HTERT RPE-1 (cell line): ENCODE data around the gene TMED4.

ENCODE experiments used
- in situ Hi-C: fragments of 300-500 bp; cut with MboI; formaldehyde crosslinking; loops from 4 replicates; pipeline ENCODE4 v1.14.3; 2020; ENCODE audit warnings: low sequenced_read_pairs

The TMED4 gene

DNA sequence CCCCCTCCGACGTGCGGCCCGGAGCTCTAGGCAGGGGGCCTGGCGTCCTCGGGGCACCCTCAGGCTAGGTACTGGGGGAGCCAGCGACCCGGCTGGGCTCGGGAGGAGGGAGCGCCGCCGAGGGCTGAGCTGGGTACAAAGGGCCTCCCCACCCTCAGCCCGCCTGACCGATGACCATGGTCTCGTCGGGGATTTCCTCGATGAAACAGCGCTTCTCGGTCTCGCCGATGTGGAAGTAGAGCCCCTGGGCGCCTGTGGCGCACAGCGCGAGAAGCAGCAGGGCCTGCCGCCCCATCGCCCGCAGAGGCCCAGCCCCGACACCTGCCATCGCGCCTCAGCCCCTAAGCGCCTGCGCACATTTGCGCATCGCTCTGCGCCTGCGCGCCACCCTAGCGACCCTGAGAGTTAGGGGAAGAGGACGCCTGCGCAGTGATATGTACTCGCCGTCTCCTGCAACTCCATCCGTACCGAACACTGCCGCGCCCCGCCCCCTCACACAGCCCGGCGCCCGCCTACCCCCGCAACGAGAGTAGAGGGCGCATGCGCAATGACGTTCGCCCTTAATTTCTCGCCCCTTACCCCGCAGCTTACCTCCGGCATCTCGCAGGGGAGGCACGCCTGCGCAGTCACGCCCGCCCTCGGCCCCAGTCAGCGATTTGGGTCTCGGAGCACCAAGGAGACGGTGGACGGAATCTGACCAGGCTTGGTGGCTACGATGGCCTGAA lies at the start of gene TMED4:
TMED4 (minus strand) TSS at position 353 of the 725 bp plus-strand sequence; CDS start at position 328, 25 bp downstream.
- in situ Hi-C loops = no loop called here

DNA sequence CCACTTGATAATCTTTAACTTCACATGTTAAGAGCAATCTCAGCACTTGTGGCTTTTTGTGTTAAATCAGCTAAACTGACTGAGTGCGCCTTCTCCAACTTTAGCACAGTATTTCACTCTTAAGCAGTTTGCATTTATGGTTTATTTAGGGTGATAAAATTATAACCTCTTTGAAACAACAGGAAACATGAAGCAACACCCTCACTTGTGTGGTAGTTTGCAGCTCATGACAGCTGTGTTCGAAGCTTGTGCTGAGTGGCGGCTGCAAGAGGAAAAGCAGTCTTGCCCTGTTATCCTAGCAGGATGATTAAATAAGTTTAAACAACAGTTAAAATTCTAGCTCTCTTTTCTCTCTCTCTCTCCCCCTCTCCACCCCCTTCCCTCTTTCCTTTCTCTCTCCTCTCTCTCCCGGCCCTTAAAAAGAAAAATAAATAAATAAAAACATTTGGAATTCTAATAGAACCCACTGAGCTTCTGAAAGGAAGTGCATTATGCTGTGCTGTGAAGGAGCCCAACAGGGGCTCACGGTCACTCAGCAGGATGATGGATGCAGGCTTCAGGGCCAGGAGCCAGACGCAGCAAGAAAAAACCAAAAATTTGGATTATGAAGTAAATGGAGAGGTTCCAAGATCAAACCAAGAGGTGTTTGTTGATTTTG lies 49.6 kb upstream of the TMED4 start:
- in situ Hi-C loops = no loop called here

DNA sequence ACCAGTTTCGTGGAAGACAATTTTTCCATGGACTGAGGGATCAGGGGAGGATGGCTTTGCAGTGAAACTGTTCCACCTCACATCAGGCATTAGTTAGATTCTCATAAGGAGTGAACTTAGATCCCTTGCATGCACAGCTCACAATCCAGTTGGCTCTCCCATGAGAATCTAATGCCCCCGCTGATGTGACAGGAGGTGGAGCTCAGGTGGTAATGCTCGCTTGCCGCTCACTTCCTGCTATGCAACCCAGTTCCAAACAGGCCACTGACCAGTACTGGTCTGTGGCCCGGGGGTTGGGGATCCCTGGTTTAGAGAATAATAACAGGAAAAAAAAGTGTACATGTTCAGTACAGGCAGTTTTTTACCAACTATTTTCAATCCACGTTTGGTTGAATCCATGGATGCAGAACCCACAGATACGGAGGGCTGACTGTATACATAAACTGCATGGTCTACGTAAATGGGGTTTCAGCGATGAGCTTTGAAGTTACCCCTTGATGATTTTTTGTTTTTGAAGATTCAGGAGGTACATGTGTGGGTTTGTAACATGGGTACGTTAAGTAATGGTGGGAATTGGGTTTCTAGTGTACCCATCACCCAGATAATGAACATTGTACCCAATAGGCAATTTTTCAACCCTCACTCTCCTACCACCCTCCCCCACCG lies 48.9 kb upstream of the TMED4 start:
- in situ Hi-C loops = no loop called here

DNA sequence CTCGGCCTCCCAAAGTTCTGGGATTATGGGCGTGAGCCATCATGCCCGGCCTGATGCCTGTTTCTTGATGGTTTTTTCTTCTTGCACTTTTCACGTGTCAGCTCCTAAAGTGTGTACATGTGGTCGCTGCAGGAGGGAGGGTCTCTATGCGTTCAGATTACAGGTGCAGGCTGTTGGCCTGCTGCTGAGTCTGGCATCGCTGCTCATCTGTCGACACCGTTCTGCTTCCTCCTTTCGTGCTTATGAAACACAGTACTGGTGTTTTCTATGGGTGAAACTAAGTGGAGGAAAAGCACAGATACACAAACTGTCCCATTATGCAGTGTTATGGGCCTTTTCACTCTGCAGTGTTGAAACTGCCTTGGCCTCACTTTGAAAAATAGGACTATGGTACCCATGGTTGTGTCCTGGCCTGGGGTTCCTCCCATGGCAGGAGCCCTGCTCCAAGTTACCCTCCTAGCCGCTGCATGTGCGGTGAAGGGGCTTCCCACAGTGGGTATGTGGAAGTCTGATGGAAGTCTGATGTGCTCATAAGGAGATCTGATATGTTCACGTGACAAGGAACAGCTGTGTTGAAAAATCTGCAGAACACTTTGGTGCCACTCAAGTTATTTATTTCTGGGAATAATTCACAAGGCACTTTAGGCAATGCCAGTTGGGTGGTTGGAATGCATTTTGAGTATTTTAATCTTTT lies 47.9 kb upstream of the TMED4 start:
- in situ Hi-C loops = no loop called here

DNA sequence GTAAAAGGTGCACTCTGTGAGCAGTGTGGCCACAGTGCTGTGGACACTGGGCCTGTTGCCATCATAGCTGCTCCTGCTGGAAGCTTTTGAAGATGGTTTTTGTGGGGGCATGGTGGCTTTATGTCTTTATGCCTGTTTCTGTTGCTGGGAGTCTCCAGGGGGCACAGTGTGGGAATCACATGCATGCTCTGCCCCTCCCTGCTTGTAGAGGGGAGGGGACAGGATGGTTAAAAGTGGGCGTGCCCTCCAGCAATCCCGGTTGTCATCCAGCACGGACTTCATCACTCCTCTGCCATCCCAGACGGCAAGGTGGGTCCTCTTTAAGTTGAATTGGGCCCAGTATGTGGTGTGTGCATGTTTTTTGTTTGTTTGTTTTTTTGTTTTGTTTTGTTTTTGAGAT lies 44.6 kb upstream of the TMED4 start:
- in situ Hi-C loops = no loop called here

DNA sequence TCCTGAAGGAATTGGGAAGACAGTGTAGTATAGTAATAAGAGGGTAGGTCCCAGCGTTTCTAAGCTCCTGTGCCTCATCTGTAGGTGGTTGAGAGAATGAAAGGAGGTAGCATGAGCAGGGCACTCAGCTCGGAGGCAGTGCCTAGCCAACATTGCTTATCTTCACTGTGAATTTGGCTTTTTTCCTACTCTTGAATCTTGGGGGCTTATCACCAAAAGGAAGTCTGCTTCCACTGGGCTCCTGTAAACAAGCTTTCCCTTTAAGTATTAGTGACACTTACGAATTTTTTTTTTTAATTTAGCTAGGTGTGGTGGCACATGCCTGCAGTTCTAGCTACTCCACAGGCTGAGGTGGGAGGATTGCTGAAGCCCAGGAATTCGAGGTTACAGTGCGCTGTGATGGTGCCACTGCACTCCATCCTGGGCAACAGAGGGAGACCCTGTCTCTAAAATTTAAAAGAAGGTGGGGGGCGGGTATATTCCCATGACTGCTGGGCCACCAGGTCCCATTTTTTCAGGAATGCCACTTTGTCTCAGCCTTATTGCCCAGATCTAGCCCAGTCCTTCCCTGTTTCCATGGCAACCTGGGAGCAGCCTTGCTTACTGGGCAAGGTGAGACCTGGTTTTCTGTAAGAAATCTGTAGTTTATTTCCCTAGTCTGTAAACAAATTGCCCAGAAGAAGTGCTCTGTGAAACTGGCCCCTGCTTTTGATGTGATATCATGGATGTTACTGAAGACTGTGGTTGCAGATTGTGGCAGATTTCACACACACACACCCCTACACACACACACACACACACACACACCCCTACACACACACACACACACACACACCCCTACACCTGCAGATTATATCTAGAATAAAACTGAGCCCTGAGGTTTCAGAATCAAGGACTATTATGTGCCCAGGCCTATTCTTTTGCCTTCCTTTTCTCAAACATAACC lies 43.8 kb upstream of the TMED4 start:
- in situ Hi-C loops = no loop called here

DNA sequence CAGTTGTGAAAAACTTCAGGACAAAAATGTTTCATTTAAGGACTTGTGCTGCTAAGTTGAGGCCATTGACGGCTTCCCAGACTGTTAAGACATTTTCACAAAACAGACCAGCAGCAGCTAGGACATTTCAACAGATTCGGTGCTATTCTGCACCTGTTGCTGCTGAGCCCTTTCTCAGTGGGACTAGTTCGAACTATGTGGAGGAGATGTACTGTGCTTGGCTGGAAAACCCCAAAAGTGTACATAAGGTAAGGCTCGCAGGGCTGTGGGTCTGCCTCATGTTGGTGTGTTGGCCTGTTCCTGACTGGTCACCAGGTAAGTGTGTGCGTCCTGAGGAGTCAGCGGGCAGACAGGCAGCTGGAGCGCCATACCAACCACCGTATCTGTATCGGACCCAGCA lies 42.3 kb upstream of the TMED4 start:
- in situ Hi-C loops = no loop called here

DNA sequence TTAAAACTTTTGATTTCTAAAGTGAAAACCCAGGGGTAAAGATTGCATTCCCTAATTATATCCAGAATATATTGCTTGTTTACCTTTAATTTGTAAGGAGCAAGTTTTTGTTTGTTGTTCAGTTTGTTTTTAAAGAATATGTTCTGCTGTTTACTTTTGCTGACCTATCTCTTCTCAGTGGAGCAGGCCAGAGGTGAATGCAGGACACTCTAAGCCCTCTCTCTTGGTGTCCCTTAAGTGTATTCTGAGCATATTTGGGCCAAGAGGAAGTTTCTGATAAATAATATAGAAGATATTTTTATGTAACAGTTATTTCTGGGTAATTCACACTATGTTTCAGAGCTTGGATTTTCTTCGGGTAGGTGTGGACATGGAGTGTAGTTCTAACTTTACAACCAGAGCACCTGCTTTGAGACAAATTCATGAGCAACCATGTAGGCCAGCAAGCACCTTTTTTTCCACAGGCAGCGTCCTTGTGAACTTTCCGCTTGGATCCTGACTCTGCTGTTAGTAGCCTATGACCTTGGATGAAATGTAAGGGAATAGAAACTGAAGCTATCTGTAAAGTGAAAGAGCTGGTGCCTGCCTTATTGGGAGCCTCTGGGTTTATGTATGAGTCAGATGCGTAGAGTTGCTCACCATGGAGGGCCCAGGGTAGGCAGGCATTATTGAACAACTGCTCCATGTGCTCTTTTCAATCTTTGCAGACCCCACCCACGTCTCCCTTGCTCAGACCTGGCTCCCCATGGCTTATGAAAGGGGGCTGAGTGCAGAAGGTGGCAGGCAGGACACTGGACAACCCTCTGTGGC lies 40.5 kb upstream of the TMED4 start:
- in situ Hi-C loops = no loop called here

DNA sequence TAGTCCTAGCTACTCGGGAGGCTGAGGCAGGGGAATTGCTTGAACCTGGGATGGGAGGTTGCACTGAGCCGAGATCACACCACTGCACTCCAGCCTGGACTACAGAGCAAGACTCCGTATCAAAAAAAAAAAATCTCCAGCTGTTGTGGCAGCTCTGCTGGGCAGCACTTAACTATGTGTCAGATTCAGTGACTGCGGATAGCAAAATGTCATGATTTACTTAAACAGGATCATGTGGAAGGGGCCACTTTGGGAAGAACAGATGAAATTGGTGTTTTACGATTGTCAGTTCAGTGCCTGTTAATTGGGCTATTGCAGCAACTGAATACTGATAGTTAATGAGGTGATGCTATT lies 39.7 kb upstream of the TMED4 start:
- in situ Hi-C loops = no loop called here

DNA sequence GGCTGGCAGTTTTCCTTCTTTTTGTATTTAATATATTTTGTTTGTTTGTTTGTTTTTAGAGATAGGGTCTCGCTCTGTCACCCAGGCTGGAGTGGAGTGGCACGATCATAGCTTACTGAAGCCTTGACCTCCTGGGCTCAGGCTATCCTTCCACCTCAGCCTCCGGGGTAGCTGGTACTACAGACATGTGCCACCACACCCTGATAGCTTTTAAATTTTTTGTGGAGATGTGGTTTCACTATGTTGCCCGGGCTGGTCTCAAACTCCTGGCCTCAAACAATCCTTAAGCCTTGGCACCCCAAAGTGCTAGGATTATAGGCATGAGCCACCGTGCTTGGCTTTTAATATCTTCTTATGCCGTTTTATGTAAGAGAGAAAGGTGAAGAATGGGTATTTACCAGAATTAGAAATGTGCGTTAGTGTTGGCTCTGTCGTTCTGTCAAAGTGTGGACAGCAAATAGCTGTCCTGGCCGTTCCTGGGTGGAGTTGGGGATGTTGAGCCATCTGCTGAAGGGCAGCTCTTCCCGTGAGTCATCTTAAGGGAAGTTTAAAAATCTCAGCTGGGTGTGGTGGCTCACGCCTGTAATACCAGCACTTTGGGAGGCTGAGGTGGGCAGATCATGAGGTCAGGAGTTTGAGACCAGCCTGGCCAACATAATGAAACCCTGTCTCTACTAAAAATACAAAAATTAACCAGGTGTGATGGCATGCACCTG lies 39.2 kb upstream of the TMED4 start:
- in situ Hi-C loops = no loop called here

DNA sequence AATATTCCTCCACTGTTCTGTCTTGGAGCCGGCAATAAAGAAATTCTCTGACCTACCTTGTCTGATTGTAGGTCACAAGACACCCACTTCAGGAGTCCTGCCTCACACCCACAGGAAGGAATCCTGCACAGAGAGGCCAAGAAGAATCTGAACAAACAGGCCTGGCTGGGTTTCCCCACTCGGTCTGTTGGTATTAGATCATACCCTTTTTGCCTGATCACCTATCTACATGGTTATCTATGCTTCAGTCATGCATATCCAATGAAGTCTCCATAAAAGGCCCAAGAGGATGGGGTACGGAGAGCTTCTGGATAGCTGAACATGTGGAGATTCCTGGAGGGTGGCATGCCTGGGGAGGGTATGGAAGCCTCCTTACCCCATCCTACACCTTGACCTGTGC lies 36.7 kb upstream of the TMED4 start:
- in situ Hi-C loops = no loop called here

DNA sequence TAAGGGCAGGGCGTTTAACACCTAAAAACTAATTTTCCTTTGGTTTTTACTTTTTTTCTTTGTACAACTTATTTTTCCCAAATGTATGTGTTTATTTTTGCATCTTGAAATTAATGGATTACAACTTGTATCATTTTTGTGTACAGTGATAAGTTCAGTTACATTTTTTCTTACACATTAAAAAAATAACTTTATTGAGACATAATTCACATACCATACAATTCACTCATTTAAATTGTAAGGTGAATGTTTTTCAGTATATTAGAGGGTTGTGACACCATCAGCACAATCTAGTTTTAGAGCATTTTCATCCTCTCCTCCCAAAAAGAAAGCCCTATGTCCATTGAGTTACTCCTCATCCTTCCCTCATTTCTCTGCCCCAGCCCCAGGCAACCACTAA lies 36.0 kb upstream of the TMED4 start:
- in situ Hi-C loops = no loop called here

DNA sequence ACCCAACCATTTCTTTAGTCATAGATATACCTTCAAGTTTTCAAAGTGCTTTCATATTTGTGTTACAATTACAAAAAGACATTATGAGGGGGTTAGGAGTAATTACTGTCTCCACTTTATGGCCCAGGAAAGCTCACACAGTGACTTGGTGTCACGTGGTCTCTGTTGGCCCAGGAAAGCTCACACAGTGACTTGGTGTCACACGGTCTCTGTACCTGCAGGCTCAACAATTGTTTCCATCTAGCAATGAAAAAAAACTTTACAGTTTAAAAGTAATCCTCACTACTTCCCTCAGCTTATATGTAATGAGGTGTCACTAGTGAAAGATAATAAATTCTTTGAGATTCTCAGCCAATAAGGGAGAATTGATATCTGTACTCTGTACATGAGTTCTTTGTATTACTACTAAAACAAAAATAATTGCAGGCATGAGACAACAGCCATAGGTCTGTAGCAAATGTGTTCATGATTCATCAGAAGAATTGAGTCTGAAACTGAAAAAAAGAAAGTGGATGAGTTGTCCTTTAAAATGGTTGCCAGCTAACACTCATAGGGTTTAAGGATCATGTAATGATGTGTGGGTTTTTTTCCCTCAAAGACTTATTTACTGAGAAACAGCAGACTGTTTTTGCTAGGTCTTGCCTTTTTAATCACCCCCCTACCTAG lies 35.3 kb upstream of the TMED4 start:
- in situ Hi-C loops = no loop called here

DNA sequence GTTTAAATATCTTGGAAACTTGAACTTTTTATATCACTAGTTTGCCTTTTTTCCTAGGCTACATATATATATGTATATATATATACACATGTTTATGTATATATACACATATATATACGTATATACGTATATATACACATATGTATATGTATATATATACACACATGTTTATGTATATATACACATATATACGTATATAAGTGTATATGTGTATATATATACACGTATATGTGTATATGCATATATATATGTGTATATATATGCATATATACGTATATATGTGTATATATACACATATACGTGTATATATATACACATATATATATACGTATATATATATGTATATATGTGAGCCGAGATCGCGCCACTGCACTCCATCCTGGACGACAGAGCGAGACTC lies 34.5 kb upstream of the TMED4 start:
- in situ Hi-C loops = no loop called here

DNA sequence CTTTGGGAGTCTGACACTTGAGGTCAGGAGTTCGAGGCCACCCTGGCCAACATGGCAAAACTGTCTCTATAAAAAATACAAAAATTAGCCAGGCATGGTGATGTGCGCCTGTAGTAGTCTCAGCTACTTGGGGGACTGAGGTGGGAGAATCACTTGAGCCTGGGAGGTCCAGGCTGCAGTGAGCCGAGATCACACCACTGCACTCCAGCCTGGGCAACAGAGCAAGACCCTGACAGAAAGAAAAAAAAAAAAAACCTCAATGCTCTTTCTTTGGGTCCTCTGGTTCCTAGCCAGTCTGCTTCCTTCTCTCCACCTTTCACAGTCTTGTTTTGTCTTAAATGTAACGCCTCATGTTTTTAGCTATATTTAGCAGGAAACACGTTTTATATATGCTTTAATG lies 33.8 kb upstream of the TMED4 start:
- in situ Hi-C loops = no loop called here

DNA sequence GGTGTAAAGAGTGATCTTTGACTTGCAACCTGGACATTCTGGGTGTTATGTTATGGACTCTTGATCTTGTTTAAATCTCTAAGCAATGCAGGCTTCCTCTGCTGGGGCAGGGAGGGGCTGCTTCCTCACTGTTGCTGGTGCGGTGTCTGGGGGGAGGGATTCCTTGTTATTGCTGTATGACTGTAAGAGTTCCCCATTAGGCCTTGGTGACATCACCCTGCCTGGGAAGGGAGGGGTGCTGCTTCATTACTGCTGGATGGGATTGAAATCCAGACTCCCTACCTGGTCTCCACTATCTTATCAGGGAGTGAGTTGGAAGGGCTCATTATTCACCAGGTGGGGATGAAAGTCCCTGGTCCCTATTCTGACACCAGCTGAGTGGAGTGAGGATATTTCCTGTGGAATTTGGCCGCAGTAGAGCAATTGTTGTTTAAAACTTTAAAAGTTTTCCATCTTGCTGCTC lies 33.1 kb upstream of the TMED4 start:
- in situ Hi-C loops = no loop called here

DNA sequence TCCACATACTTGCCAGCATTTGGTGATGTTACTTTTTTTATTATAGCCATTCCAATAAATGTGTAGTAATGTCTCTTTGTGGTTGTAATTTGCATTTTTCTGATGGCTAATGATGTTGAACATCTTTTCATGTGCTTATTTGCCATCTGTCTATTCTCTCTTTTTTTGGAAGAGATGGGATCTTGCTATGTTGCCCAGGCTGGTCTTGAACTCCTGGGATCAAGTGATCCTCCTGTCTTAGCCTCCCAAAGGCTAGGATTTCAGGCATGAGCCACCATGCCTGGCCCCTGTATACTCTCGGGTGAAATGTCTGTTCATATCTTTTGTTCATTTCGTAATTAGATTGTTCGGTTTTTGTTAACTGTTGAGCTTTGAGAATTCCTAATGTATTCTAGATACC lies 27.8 kb upstream of the TMED4 start:
- in situ Hi-C loops = no loop called here

DNA sequence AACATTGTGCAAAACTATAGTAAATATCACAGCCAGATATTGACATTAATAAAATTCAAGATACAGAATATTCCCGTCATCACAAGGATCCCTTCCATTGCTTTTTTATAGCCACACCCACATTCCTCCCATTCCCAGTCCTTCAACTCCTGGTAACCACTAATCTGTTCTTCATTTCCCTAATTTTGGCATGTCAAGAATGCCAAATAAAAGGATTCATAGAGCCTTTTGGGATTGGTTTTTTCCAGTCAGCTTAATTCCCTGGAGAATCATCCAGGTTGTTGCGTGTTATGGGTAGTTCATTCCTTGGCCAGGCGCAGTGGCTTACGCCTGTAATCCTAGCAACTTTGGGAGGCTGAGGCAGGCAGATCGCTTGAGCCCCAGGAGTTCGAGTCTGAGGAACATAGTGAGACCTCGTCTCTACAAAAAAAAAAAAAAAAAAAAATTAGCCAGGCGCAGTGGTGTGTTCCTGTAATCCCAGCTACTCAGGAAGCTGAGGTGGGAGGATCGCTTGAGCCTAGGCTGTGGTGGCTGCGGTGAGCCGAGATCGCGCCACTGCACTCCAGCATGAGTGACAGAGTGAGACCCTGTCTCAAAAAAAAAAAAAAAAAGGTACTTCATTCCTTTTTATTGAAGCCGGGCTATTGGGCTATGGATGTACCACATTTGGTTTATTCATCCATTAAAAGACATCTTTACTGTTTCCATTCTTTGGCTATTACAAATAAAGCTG lies 27.1 kb upstream of the TMED4 start:
- in situ Hi-C loops = no loop called here
